Measurements from ENCODE around the gene TUNAR.

The TUNAR gene

DNA sequence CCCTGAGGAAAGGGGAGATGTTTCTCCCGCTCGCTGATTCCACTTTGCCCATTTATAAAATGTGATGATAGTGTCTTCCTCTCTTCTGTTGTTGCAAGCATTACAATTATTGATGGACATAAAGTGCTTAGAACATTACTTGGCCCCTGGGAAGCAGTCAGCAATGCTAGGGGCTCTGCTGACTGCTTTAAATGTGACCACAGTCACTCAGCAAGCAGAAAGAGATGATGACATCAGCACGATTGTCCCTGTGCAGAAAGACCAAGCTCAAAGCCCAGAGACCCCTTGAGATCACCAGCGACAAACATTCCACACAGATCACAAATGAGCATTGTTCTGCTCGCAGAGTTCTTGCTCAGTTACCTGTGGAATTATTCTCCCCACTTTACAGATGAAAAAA is 26.5 kb downstream of the TUNAR start:
- no peak for DNase-seq
- in situ Hi-C loops (cut with MboI; ENCODE audit: low pct_unique_long_range_greater_than_20kb, low sequenced_read_pairs), result no loop called here

DNA sequence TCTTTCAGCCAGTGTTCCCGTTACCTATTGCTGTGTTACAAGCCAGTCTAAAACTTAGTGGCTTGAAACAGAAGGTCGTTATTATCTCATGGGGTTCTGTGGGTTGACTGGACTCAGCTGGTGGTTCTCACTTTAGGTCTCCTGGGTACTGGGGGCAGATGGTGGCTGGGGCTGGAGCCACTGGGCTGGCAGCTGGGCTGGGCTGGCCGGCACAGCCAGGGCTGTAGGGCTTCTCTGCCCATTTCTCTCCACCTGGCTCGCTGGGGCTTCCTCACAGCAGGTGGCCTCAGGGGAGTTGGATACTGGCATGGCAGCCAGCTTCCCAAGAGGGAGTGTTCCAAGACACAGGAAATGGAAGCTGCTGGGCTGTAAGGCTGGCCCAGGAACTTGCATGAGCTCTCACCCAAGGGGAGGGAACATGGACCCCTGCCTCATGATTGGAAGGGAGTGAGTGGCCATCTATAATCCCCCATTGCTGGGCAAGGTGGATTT is 27.0 kb downstream of the TUNAR start:
- no peak for DNase-seq
- in situ Hi-C loops (cut with MboI; ENCODE audit: low pct_unique_long_range_greater_than_20kb, low sequenced_read_pairs), result no loop called here

DNA sequence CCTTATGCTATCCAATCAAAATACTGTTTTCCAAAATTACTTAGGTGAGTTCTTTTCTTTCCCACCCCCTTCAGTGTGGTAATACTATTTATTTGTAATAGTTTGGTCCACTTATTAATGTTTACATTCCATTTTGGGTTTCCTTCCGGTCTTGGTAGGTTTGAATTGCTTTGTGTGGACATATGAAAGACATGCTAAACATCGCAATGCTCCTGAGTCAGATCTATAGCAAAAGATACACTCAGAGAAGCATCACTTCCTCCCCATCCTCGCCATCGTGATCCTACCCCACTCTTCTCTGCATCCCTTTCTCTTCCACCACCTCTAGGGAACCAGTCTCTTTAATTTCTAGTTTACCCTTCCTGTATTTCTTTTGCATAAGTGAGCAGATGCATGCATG is 30.0 kb downstream of the TUNAR start:
- in situ Hi-C loops (cut with MboI; ENCODE audit: low pct_unique_long_range_greater_than_20kb, low sequenced_read_pairs), result no loop called here
- no peak for DNase-seq

DNA sequence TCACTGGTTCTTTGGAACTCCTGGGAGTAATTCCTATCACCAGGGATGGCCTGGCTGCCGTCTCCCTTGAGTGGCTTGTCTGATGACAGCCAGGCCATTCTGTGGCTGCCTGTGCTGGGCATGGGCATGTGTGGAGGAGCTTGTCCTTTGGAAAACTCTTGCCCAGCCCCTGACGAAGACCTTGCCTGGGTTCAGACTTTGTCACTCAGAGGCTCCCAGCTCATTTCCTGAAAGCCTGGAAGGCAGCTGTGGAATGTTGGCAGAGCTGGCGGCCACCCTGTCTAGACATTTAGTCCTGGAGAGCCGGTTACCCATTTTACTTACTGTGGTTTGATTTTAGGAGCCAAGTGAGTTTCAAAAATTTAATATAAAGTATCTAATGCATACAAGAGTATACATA is 34.0 kb downstream of the TUNAR start:
- no peak for DNase-seq
- in situ Hi-C loops (cut with MboI; ENCODE audit: low pct_unique_long_range_greater_than_20kb, low sequenced_read_pairs), result no loop called here

GRCh38 chr14:95911456-95911855 is 34.8 kb downstream of the TUNAR start:
- no peak for DNase-seq
- in situ Hi-C loops (cut with MboI; ENCODE audit: low pct_unique_long_range_greater_than_20kb, low sequenced_read_pairs), result no loop called here

- DNase-seq, result no peak
- in situ Hi-C loops (cut with MboI; ENCODE audit: low pct_unique_long_range_greater_than_20kb, low sequenced_read_pairs), result no loop called here
These were observed 38.7 kb downstream of the TUNAR start for GRCh38 chr14:95915330-95915729.

- in situ Hi-C loops (cut with MboI; ENCODE audit: low pct_unique_long_range_greater_than_20kb, low sequenced_read_pairs), result no loop called here
- no peak for DNase-seq
These were observed 41.8 kb downstream of the TUNAR start for GRCh38 chr14:95918466-95918865.

DNA sequence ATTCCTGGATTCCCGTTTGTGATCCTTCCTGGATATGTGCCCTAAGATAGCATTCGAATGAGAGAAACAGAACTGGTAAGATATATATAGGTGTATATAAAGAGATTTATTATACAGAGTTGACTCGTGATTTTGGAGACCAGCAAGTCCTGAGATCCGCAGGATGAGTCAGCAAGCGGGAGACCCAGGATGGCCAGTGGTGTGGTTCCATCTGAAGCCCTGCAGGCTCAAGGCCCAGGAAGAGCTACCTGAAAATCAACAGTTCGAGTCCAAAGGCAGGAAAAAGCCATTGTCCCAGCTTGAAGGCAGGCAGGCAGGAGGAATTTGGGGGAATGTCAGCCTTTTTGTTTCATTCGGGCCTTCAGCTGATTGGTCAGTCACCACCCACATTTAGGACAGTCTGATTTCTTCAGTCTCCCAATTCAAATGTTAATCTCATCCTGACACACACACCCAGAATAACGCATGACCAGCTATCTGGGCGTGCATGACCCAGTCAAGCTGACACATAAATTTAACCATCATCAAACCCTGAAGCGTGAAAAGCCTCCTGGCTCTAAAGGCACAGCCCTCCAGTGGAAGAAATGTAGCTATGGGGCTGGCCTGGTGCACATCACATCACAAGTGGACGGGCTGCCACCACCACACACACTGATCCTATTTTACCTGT is 44.3 kb downstream of the TUNAR start:
- in situ Hi-C loops (cut with MboI; ENCODE audit: low pct_unique_long_range_greater_than_20kb, low sequenced_read_pairs), result no loop called here

DNA sequence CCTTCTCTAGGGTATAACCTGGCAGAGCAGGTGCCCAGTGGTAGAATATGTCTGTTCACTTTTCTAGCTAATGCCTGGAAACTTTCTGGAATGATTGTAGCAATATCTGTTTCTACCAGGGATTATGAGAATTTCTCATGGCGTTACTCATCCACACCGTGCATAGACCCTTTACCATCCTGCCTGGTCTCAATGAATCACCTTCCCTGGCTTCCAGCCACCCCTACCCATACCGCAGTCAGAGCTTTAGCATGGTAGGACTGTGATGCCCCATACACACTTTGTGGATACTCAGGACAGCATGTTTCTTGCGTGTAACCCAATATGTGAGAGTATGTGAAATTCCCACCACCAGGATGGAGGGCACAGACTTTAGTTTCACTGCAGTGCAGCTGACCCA is 45.4 kb downstream of the TUNAR start:
- in situ Hi-C loops (cut with MboI; ENCODE audit: low pct_unique_long_range_greater_than_20kb, low sequenced_read_pairs), result no loop called here
- DNase-seq, result no peak

More for the DNA sequence above, 44.3 kb downstream of the TUNAR start:
- DNase-seq, result no peak

DNA sequence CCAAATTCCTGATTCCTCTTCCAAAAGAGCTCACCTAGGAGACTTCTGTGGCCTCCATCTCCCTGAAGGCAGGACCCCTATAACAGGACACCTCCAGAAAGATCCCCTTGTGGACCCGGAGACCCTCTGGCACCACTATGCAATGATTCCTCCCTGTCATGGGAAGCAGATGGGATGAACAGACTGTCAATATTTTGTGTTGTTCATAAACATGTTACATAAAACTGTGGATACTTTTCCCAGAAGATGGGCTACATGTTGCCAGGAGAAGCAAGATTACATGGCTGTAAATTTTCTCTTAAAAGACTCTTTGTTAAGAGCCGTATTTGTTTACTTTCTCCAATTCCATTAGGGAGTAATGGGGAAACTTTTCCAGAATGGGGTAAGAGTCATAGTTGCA is 52.1 kb downstream of the TUNAR start:
- in situ Hi-C loops (cut with MboI; ENCODE audit: low pct_unique_long_range_greater_than_20kb, low sequenced_read_pairs), result no loop called here
- DNase-seq, result no peak

DNA sequence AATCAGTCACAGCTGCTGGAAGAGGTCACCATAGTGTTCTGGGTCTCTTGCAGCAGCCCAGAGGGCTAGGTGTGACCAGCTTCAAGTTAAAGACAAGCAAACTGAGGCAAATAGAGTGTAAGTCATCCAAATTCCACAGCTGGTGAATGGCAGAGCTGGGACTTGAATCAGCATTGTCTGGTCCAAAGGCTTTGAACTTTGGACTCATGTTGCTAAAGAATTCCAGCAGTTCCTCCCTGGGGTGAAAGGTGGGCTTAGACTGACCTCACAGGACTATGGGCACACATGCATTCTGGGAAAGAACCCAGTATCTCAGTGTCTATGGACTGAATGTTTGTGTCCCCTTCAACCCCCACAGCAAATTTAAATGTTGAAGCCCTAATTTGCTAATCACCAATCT is 54.8 kb downstream of the TUNAR start:
- in situ Hi-C loops (cut with MboI; ENCODE audit: low pct_unique_long_range_greater_than_20kb, low sequenced_read_pairs), result no loop called here
- DNase-seq, result no peak

DNA sequence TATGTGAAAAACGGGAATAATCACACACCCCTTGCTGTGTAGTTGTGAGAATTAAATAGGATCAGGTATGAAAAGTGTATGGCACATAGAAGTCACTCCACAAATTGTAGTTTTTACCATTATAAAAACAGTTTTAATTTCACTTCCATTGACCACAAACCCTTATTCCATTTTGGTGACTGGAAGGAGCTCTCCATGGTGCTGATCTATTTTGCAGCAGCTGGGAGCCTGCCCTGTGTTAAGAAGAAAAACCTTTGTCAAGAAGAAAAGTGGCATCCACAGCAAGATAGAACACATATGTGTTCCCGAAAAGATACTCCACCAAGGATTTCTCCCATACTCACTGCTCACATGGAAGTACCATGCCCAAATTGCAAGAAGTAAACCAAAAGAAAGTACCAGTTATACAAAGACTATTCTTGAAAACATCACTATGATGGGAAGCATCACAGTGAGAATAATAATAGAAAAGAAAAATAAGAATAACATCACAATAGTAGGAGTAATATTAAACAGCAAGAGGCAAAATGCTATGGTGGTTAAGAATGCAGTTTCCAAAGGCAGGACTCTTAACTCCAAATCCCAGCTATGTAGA is 58.7 kb downstream of the TUNAR start:
- DNase-seq, result peak; percentile 28
- in situ Hi-C loops (cut with MboI; ENCODE audit: low pct_unique_long_range_greater_than_20kb, low sequenced_read_pairs), result no loop called here

- no peak for DNase-seq
- in situ Hi-C loops (cut with MboI; ENCODE audit: low pct_unique_long_range_greater_than_20kb, low sequenced_read_pairs), result no loop called here
These were observed 59.4 kb downstream of the TUNAR start for GRCh38 chr14:95936041-95936440.

GRCh38 chr14:95939335-95939734 is 62.7 kb downstream of the TUNAR start:
- no peak for DNase-seq
- in situ Hi-C loops (cut with MboI; ENCODE audit: low pct_unique_long_range_greater_than_20kb, low sequenced_read_pairs), result no loop called here

DNA sequence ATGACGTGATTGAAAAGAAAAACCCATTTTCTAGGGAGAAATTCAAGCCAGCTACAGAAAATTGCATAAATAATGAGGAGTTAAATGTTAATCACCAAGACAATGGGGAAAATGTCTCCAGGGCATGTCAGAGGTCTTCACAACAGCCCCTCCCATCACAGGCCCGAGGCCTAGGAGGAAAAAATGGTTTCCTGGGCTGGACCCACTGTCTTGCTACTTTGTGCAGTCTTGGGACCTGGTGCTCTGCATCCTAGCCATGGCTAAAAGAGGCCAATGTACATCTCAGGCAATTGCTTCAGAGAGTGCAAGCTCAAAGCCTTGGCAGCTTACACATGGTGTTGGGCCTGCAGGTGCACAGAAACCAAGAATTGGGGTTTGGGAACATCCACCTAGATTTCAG is 65.3 kb downstream of the TUNAR start:
- no peak for DNase-seq
- in situ Hi-C loops (cut with MboI; ENCODE audit: low pct_unique_long_range_greater_than_20kb, low sequenced_read_pairs), result no loop called here

- no peak for DNase-seq
- in situ Hi-C loops (cut with MboI; ENCODE audit: low pct_unique_long_range_greater_than_20kb, low sequenced_read_pairs), result no loop called here
These were observed 67.1 kb downstream of the TUNAR start for GRCh38 chr14:95943699-95944098.

DNA sequence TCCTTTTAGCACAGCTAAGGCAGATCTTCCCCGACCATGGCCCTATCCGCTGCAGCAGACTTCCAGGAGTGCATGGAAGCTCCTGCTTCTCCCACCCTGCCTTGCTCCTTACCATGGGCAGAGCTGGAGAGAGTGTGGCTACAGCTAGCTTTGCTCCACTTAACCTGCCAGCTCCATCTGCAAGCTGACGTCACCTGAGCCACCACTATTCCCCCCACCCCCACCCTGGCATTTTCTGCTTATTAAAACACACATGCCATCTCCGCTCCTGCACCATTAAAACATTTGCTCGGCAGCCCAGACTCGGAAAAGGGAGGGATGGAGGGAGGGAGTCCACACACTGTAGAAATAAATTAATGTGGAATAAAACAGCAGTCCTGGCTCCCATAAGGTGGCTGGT is 67.8 kb downstream of the TUNAR start:
- in situ Hi-C loops (cut with MboI; ENCODE audit: low pct_unique_long_range_greater_than_20kb, low sequenced_read_pairs), result no loop called here

GRCh38 chr14:95946867-95947266 is 70.2 kb downstream of the TUNAR start:
- in situ Hi-C loops (cut with MboI; ENCODE audit: low pct_unique_long_range_greater_than_20kb, low sequenced_read_pairs), result no loop called here
- no peak for DNase-seq

More for the DNA sequence above, 67.8 kb downstream of the TUNAR start:
- DNase-seq, result no peak

DNA sequence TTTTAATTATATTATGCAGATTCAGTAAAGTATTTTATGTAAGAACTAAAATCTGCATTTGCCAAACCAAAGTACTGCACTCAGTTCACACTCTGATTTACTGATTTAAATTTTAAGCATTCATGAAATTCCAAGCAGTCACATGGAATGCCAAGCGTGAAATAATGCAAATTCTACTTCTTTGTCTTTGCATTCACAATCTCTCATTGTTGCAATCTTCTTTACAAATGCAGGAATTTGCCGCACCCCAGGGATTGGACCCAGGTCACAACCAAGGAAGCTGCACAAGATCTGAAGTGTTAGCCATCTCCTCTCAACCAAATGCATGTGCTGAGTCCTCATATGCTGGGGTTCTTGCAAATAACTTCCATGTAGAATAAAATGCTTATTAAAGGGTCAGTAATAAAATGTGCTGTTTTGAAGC is 71.9 kb downstream of the TUNAR start:
- in situ Hi-C loops (cut with MboI; ENCODE audit: low pct_unique_long_range_greater_than_20kb, low sequenced_read_pairs), result no loop called here

DNA sequence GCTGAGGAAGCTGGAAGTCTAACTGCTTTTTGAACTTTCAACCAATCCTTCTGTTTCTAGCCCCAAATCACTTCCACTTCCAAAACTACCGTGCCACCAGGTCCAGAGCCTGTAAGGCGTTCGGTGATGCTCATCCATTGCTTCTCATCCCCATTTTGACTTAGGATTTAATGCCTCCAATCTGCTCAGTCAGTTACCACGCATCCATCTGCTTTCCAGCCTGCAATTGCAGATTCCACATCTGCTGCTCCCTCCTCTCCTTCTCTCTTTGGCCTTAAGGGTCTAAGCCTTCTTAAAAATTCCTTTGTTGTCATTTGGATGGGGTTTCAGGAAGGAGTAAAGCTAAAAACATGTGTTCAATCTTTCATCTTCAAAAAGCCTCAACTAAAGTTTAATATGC is 74.7 kb downstream of the TUNAR start:
- in situ Hi-C loops (cut with MboI; ENCODE audit: low pct_unique_long_range_greater_than_20kb, low sequenced_read_pairs), result no loop called here
- no peak for DNase-seq

More for the DNA sequence above, 71.9 kb downstream of the TUNAR start:
- no peak for DNase-seq

DNA sequence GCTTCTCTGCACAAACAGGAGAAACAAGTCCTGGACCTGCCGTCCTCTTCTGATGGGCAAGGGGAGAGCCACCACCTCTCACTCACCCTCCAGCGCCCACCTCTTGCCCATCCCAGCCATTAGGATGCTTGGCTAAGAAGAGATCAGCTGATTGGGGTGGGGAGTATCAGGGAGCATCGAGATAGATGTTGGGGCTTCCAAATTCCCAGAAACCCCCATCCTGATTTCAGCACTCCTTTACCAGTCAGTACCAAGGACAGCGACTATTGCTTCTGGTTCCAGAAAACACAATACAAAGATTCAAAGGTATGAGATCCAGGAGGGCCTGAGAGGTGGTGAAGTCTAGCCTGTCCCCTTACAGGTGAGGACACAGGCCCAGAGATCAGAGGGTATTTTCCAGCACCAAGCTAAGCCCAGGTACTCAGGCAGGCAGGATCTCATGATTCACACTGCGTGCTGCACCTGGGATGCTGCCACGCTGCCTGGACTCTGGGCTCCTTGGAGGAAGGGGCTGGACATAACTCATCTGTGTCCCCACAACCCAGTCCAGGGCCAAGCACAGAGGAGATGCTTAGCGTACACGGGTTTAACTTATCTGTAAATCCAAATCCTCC is 76.6 kb downstream of the TUNAR start:
- in situ Hi-C loops (cut with MboI; ENCODE audit: low pct_unique_long_range_greater_than_20kb, low sequenced_read_pairs), result no loop called here
- peak; percentile 3 for DNase-seq
